Nephron (organoid): ENCODE measurements around the gene PFKFB1.

Experiments used
- H3K27ac Mint-ChIP-seq, 3 experiments: 2 replicates each; pipeline ENCODE4 v1.8.0; 2020; ENCODE audit warnings: mixed read lengths in 3 of 3, mild to moderate bottlenecking in 2 of 3, moderate library complexity in 1 of 3
- H3K27me3 Mint-ChIP-seq: 2 replicates; pipeline ENCODE4 v1.8.0; 2021; ENCODE audit warnings: low read depth, mild to moderate bottlenecking, moderate library complexity, mixed read lengths
- H3K36me3 Mint-ChIP-seq: 2 replicates; pipeline ENCODE4 v1.8.0; 2020; ENCODE audit warnings: low read depth, mixed read lengths
- H3K4me1 Mint-ChIP-seq: 2 replicates; pipeline ENCODE4 v1.8.0; 2020; ENCODE audit warnings: mixed read lengths
- H3K4me3 Mint-ChIP-seq, 3 experiments: 2 replicates each; pipeline ENCODE4 v1.8.0; 2020; ENCODE audit warnings: mild to moderate bottlenecking in 3 of 3, mixed read lengths in 3 of 3, moderate library complexity in 2 of 3
- H3K9me3 Mint-ChIP-seq: 2 replicates; pipeline ENCODE4 v1.8.0; 2020; ENCODE audit warnings: mixed read lengths
- TF ChIP-seq, protein P1 (sequence below), 3 experiments: fragments of 200-600 bp; sonication (generic); IDR thresholded peaks; one replicate each; pipeline ENCODE4 v1.5.0; 2021; ENCODE audit warnings: antibody characterized with exemption in 3 of 3; ENCODE audit not compliant: unreplicated experiment in 3 of 3

Gene PFKFB1

GRCh38 chrX:55029291-55029690 is 35.3 kb upstream of the PFKFB1 start:
- TF ChIP-seq, protein P1, sequence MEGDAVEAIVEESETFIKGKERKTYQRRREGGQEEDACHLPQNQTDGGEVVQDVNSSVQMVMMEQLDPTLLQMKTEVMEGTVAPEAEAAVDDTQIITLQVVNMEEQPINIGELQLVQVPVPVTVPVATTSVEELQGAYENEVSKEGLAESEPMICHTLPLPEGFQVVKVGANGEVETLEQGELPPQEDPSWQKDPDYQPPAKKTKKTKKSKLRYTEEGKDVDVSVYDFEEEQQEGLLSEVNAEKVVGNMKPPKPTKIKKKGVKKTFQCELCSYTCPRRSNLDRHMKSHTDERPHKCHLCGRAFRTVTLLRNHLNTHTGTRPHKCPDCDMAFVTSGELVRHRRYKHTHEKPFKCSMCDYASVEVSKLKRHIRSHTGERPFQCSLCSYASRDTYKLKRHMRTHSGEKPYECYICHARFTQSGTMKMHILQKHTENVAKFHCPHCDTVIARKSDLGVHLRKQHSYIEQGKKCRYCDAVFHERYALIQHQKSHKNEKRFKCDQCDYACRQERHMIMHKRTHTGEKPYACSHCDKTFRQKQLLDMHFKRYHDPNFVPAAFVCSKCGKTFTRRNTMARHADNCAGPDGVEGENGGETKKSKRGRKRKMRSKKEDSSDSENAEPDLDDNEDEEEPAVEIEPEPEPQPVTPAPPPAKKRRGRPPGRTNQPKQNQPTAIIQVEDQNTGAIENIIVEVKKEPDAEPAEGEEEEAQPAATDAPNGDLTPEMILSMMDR (IDR thresholded peaks at IDR 0.05; ENCODE audit: unreplicated experiment in 3 of 3), result no peak
- no peak overlapping the region for H3K4me3 Mint-ChIP-seq
- H3K27me3 Mint-ChIP-seq, result peaks cover 3% of the 10 kb centered on the region
- H3K36me3 Mint-ChIP-seq, result no peaks in the 10 kb centered on the region
- H3K4me1 Mint-ChIP-seq, result peaks cover 9% of the 10 kb centered on the region
- peak overlapping the region; percentile 36 to 56 (median 38) for H3K27ac Mint-ChIP-seq
- H3K9me3 Mint-ChIP-seq, result peaks cover 10% of the 10 kb centered on the region

DNA sequence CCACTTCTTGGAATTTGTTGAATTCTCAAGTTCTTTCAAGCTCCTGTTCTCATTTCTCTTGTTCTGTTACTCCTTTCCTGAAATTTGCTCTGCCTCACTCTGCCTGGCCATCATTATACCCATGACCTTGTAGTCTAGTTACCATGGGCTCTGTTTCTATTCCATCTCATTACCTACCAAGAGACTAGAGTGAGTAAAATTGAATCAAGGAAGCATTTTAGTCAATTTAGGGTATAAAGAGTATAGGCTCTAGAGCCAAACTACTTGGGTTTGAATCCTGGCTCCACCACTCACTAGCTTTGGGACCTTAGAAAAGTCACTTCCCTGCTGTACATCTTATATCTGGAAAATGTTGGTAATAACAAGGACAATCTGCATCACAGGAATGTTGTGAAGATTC is 34.6 kb upstream of the PFKFB1 start:
- peaks cover 10% of the 10 kb centered on the region for H3K9me3 Mint-ChIP-seq
- no peaks in the 10 kb centered on the region for H3K36me3 Mint-ChIP-seq
- H3K4me1 Mint-ChIP-seq, result peaks cover 9% of the 10 kb centered on the region
- peaks cover 3% of the 10 kb centered on the region for H3K27me3 Mint-ChIP-seq
- no peak overlapping the region for H3K27ac Mint-ChIP-seq
- TF ChIP-seq, protein P1 (IDR thresholded peaks at IDR 0.05; ENCODE audit: unreplicated experiment in 3 of 3), result no peak
- H3K4me3 Mint-ChIP-seq, result no peak overlapping the region

DNA sequence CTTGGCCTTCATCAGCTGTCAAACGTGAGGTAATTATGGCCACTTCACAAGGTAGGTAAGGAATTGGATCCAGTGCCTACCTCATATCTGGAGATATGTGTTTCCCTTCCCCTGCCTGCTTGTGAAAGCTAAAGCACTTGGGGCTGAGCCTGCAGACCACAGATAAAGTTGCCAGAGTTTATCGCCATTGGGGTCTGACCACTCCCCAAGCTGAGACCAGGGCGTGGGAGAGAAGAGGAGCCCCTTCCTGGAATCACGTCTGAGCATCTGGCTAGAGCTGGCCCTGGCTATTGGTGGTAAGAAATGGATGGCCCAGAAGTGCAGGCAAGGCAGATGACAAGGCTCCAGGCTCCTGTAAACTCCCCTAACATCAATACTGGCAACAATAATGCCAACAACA is 34.1 kb upstream of the PFKFB1 start:
- Mint-ChIP-seq H3K27me3 (peaks cover 3% of the 10 kb centered on the region), H3K27ac (no peak overlapping the region), H3K4me3 (no peak overlapping the region), H3K36me3 (no peaks in the 10 kb centered on the region), H3K4me1 (peaks cover 4% of the 10 kb centered on the region), H3K9me3 (peaks cover 10% of the 10 kb centered on the region)
- TF ChIP-seq, protein P1 (IDR thresholded peaks at IDR 0.05; ENCODE audit: unreplicated experiment in 3 of 3), result no peak

GRCh38 chrX:55026840-55027239 is 32.9 kb upstream of the PFKFB1 start:
- H3K27ac Mint-ChIP-seq, result no peak overlapping the region

GRCh38 chrX:55026143-55026542 is 32.2 kb upstream of the PFKFB1 start:
- Mint-ChIP-seq H3K9me3 (peaks cover 10% of the 10 kb centered on the region), H3K36me3 (no peaks in the 10 kb centered on the region), H3K4me3 (no peak overlapping the region), H3K27me3 (peaks cover 3% of the 10 kb centered on the region), H3K27ac (no peak overlapping the region), H3K4me1 (no peaks in the 10 kb centered on the region)
- TF ChIP-seq, protein P1 (IDR thresholded peaks at IDR 0.05; ENCODE audit: unreplicated experiment in 3 of 3), result no peak

More at GRCh38 chrX:55026840-55027239, 32.9 kb upstream of the PFKFB1 start:
- Mint-ChIP-seq H3K9me3 (peaks cover 10% of the 10 kb centered on the region), H3K4me1 (no peaks in the 10 kb centered on the region), H3K27me3 (peaks cover 3% of the 10 kb centered on the region), H3K36me3 (no peaks in the 10 kb centered on the region), H3K4me3 (no peak overlapping the region)
- TF ChIP-seq, protein P1 (IDR thresholded peaks at IDR 0.05; ENCODE audit: unreplicated experiment in 3 of 3), result no peak

GRCh38 chrX:55014897-55015299 is 20.9 kb upstream of the PFKFB1 start:
- Mint-ChIP-seq H3K4me3 (no peak overlapping the region), H3K27ac (no peak overlapping the region)
- TF ChIP-seq, protein P1 (IDR thresholded peaks at IDR 0.05; ENCODE audit: unreplicated experiment in 3 of 3), result no peak

More at GRCh38 chrX:55014897-55015299, 20.9 kb upstream of the PFKFB1 start:
- Mint-ChIP-seq H3K9me3 (peaks cover 5% of the 10 kb centered on the region), H3K27me3 (no peaks in the 10 kb centered on the region), H3K36me3 (no peaks in the 10 kb centered on the region), H3K4me1 (no peaks in the 10 kb centered on the region)
